Activated naive CD8-positive, alpha-beta T cell treated with anti-CD3 and anti-CD28 coated beads, Interleukin-2, amount 10 ng/mL, durations not matched to agents 7 days and 5 days (primary cell): ENCODE results near the gene NPAS3. TPM values are rescaled to one million over a fixed set of nuclear protein-coding genes. Genes with fewer than 3 reads are reported as not detected.

Experiments
- ATAC-seq: fragments of 150-1000 bp; cut with Tn5 transposase; one replicate; pipeline ENCODE4 v1.10.0; 2021; ENCODE audit warnings: low read depth, moderate library complexity
- POLR2A ChIA-PET: fragments of 350-600 bp; sonication (Branson Sonifier 250); formaldehyde crosslinking; loops from one replicate; lab custom pipeline; 2021; ENCODE audit warnings: antibody characterized with exemption; lab: Charles Lee
- DNase-seq: peaks from one replicate; pipeline ENCODE4 v3.0.0; 2021
- H3K27ac Mint-ChIP-seq: one replicate; pipeline ENCODE4 v1.8.0; 2022; ENCODE audit warnings: mild to moderate bottlenecking, mixed read lengths
- H3K27me3 Mint-ChIP-seq: one replicate; pipeline ENCODE4 v1.8.0; 2022; ENCODE audit warnings: mild to moderate bottlenecking, moderate library complexity, mixed read lengths
- H3K36me3 Mint-ChIP-seq: one replicate; pipeline ENCODE4 v1.8.0; 2021; ENCODE audit warnings: mild to moderate bottlenecking, mixed read lengths
- H3K4me1 Mint-ChIP-seq: one replicate; pipeline ENCODE4 v1.8.0; 2021; ENCODE audit warnings: mixed read lengths
- H3K4me3 Mint-ChIP-seq: one replicate; pipeline ENCODE4 v1.8.0; 2022; ENCODE audit warnings: mild to moderate bottlenecking, moderate library complexity, mixed read lengths
- H3K9me3 Mint-ChIP-seq: one replicate; pipeline ENCODE4 v1.8.0; 2021; ENCODE audit warnings: mixed read lengths
- total RNA-seq, 2 experiments: library from RNA; stranded (reverse); gene quantifications; one replicate each; pipeline ENCODE4 v1.2.3, GENCODE V29; 2021

The NPAS3 gene
- total RNA-seq, 2 experiments from 2014 or later: not detected

DNA sequence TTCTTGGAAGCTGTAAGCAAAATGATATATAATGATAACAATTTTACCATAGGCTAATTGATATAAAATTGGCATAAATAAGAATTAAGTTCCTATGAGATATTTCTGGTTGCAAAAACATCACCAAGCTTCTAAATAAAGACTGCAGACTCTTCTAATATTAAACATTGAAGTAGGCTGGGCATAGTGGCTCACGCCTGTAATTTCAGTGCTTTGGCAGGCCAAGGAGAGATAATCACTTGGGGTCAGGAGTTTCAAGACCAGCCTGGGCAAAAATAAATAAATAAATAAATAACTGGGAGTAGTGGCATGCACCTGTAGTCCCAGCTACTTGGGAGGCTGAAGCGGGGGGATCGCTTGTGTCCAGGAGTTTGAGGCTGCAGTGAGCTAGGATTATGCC lies 71.8 kb downstream of the NPAS3 start:
- no peak for ATAC-seq

DNA sequence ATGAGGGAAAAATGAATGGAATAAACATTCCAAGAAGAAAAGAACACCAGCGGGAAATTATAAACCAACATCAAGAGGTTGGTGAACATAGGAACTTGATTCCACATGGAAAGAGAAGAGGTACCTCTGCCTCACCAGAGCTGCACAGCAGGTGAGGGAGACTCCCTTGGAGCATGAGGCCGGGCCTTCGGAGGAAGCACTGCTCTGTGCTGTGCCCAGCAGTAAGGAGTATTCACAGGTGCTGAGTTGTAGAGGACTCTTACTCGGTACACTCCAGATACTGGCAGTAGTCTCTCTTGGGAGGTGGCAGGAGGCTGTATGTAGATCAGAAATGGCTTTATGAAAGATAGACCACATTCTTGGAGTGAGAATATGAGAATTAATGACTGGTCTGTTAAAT lies 76.0 kb downstream of the NPAS3 start:
- Mint-ChIP-seq H3K36me3 (no peaks in the 10 kb centered on the region), H3K4me1 (no peaks in the 10 kb centered on the region), H3K9me3 (no peaks in the 10 kb centered on the region), H3K27me3 (no peaks in the 10 kb centered on the region), H3K27ac (no peak overlapping the region), H3K4me3 (no peak overlapping the region)
- POLR2A ChIA-PET: no interaction called here
- ATAC-seq (no peak), DNase-seq (no peak)

More for the DNA sequence above, 71.8 kb downstream of the NPAS3 start:
- no peak overlapping the region for H3K27ac Mint-ChIP-seq
- H3K4me1 Mint-ChIP-seq: no peaks in the 10 kb centered on the region
- H3K9me3 Mint-ChIP-seq: no peaks in the 10 kb centered on the region
- no peaks in the 10 kb centered on the region for H3K27me3 Mint-ChIP-seq
- POLR2A ChIA-PET: no interaction called here
- DNase-seq: no peak
- no peaks in the 10 kb centered on the region for H3K36me3 Mint-ChIP-seq
- no peak overlapping the region for H3K4me3 Mint-ChIP-seq

DNA sequence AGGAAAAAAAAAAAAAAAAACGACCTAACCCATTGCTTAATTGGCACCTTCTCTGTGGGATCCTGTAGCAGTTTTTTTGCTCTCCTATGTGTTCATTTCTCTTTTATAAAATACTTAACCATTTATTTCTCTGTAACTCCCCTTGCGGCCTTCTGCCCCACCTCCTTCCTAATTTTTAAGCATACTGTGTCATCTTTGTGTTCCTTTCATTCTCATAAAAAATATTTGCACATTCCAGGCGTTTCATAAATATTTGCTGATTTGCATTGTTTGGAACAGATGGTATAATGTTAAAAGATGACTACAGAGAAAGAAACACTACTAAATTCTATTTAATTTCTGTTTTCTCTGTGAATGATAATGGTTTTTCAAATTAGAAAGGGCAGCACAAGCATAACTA lies 77.9 kb downstream of the NPAS3 start:
- no peak overlapping the region for H3K4me3 Mint-ChIP-seq
- no peaks in the 10 kb centered on the region for H3K9me3 Mint-ChIP-seq
- no peaks in the 10 kb centered on the region for H3K27me3 Mint-ChIP-seq
- ATAC-seq (no peak), DNase-seq (no peak)
- POLR2A ChIA-PET: no interaction called here
- no peaks in the 10 kb centered on the region for H3K4me1 Mint-ChIP-seq
- no peaks in the 10 kb centered on the region for H3K36me3 Mint-ChIP-seq
- H3K27ac Mint-ChIP-seq: no peak overlapping the region

DNA sequence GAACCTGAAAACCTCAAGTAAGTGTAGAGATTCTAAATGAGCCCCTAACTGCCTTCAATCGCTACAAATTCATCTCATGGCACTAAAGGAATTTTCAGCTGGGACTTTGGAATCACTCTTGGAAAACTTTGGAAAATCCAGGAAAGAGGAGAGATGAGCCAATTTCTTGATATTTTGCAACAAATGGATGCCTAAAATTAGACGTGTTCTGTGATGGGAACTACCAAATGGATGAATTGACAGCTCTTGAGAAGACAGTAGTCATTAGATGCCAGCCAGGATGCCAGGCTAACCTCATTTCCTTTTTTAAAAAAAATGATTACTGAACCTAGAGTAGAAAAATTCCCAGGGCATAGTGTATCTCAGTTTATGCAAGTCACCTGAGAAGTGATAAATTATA lies 78.3 kb downstream of the NPAS3 start:
- no peaks in the 10 kb centered on the region for H3K9me3 Mint-ChIP-seq
- no peak overlapping the region for H3K27ac Mint-ChIP-seq
- no peak for DNase-seq
- no peak overlapping the region for H3K4me3 Mint-ChIP-seq
- H3K27me3 Mint-ChIP-seq: no peaks in the 10 kb centered on the region
- ATAC-seq: no peak
- POLR2A ChIA-PET: no interaction called here
- H3K36me3 Mint-ChIP-seq: no peaks in the 10 kb centered on the region
- H3K4me1 Mint-ChIP-seq: no peaks in the 10 kb centered on the region

DNA sequence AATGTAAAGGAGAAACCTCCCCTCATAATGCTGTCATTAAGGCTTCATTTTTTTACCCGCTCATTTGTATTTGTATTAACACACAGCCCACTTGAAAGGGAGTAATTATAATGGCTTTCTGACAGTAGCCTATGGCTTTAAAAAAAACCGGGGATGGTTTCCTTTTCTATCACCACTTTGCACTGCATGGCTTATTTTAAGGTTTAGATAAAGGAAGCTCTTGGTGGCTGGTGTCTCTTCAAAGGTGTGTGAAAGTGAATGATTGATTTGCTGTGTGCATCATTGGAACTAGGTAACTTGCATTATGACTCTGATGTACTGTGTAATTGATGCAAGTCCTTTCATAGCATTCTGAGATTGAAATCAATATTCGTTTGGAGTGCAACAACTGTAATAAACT lies 80.7 kb downstream of the NPAS3 start:
- Mint-ChIP-seq H3K36me3 (no peaks in the 10 kb centered on the region), H3K4me3 (no peak overlapping the region), H3K9me3 (peaks cover 2% of the 10 kb centered on the region), H3K27me3 (no peaks in the 10 kb centered on the region), H3K4me1 (no peaks in the 10 kb centered on the region), H3K27ac (no peak overlapping the region)
- POLR2A ChIA-PET: no interaction called here
- ATAC-seq: no peak
- no peak for DNase-seq

DNA sequence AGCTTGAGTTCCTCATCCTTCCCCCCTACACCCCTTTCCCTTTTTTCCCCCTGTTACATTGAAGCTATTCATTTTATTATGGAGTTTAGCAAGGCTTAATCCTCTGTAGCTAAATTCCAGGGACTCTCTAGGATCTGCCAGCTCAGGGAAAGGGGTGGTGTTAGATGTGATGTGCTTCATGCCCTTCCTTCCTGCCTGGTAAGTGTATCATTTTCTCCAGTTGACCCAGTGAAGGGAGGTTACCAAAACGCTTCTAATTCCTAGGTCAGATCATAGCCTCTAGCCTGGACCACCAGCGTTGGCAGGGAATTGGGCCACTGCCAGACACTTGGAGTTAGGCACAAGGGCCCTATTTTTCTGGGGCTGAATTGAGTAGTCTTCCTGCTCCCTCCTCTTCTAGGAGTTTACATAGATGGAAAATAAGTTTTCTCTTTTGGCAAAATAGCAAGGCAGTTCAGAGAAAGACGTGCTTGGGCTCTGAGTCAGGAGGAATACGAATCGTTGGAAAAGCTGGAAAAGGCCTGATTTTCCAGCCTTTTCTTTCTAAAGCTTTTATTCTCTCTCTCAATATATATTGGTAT lies 88.3 kb downstream of the NPAS3 start:
- H3K27ac Mint-ChIP-seq: no peak overlapping the region
- H3K27me3 Mint-ChIP-seq: no peaks in the 10 kb centered on the region

DNA sequence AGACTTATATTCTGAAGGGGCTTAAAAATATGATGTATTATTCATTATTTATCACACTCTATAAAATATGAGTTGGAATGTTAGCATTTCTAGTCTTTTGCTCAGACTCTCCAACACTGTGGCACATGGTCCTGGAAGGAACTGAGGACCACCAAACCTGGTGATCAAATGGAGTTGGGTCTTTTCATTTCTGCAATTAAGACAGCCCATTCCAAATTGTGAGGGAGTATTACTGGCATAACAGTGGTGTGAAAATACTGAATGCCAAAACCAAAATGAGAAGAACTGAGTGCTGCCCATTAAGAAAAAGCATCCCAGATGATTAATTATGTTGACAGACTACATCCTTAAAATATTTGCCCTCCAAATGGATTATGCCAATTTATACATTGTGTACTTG lies 90.8 kb downstream of the NPAS3 start:
- Mint-ChIP-seq H3K27ac (no peak overlapping the region), H3K4me3 (no peak overlapping the region), H3K27me3 (no peaks in the 10 kb centered on the region), H3K36me3 (no peaks in the 10 kb centered on the region), H3K9me3 (no peaks in the 10 kb centered on the region), H3K4me1 (no peaks in the 10 kb centered on the region)
- no peak for ATAC-seq
- POLR2A ChIA-PET: no interaction called here
- DNase-seq: no peak

More for the DNA sequence above, 88.3 kb downstream of the NPAS3 start:
- H3K4me3 Mint-ChIP-seq: no peak overlapping the region
- peaks cover 2% of the 10 kb centered on the region for H3K9me3 Mint-ChIP-seq
- H3K4me1 Mint-ChIP-seq: no peaks in the 10 kb centered on the region
- no peak for DNase-seq
- no peaks in the 10 kb centered on the region for H3K36me3 Mint-ChIP-seq
- POLR2A ChIA-PET: no interaction called here
- no peak for ATAC-seq

DNA sequence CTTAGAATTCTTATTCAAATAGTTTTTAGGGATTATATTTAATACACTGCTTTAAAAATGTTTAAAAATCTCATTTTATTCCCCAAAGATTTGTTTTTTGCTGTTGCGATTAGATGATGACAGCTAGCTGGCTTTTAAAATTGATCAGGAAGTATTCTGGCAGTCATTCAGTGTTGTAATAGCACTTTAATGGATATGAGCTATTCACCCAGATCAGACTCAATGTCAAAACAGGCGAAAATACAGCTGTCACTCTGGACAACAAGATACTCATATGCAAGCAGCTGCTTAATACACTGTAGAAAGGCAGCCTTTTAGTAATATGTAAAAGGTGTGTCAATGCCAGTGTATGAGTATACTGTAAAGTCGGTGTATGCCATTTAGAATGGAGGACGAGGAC lies 91.7 kb downstream of the NPAS3 start:
- Mint-ChIP-seq H3K27me3 (no peaks in the 10 kb centered on the region), H3K4me3 (no peak overlapping the region), H3K27ac (no peak overlapping the region), H3K4me1 (no peaks in the 10 kb centered on the region), H3K9me3 (no peaks in the 10 kb centered on the region), H3K36me3 (no peaks in the 10 kb centered on the region)
- ATAC-seq (no peak), DNase-seq (no peak)
- POLR2A ChIA-PET: no interaction called here

DNA sequence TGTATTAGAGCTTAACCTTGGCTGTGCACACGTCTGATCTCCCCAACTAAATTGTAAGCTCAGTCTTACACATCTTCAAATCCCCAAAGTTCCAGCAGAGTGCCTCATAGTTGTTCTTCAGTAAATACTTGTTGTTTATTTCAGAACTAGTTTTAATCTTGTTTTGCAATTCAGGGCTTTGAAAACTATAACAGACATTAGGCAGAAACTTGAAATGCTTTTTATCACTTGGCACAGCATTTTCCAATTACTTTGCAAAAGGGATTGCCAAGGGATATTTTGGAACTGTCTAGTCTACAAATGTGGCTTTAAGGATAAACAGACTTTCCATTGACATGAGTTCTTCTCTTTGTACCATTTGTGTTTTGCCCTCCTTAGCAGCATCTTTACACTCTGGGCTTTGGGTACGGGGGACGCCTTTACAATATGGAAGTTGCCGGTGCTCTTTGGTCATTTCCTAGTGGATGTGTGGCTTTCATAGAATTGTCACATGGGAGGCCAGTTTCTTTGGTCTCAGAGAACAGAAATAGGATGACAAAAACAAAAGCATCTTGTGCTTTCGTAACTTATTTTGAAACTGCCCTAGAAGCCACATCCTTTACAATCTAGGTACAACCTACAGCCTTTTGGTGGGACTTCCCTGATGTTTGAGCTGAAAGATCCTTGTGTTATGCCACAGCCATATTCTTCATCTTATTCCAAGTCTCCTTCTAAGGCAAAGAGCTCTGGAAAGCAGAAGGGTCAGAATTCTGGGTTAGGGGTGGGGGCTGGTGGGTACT lies 96.9 kb downstream of the NPAS3 start:
- no peak for DNase-seq
- H3K27me3 Mint-ChIP-seq: peaks cover 2% of the 10 kb centered on the region
- no peak overlapping the region for H3K4me3 Mint-ChIP-seq
- H3K4me1 Mint-ChIP-seq: no peaks in the 10 kb centered on the region
- ATAC-seq: no peak
- no peaks in the 10 kb centered on the region for H3K36me3 Mint-ChIP-seq
- POLR2A ChIA-PET: no interaction called here
- no peak overlapping the region for H3K27ac Mint-ChIP-seq
- no peaks in the 10 kb centered on the region for H3K9me3 Mint-ChIP-seq

DNA sequence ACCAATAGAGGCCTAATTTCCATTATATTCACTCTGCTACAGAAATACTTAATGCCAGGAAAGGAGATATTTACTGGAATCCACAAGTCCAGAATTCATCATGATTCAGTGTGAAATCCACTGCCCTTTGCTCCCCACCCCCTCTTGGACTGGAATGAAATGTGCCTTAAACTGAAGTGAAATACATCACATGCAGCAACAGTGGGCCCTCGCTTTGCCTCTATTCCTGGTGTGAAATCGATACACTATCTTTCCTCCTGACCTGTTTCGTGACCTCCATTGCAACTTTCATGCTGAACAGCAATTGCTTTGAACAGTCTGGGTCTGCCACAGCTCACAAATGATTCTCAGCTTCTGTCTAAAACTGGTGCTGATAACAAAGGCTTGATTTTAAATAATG lies 100.6 kb downstream of the NPAS3 start:
- Mint-ChIP-seq H3K9me3 (peaks cover 7% of the 10 kb centered on the region), H3K36me3 (no peaks in the 10 kb centered on the region), H3K4me3 (no peak overlapping the region), H3K4me1 (no peaks in the 10 kb centered on the region), H3K27me3 (peaks cover 2% of the 10 kb centered on the region), H3K27ac (no peak overlapping the region)
- DNase-seq (no peak), ATAC-seq (no peak)
- POLR2A ChIA-PET: no interaction called here

DNA sequence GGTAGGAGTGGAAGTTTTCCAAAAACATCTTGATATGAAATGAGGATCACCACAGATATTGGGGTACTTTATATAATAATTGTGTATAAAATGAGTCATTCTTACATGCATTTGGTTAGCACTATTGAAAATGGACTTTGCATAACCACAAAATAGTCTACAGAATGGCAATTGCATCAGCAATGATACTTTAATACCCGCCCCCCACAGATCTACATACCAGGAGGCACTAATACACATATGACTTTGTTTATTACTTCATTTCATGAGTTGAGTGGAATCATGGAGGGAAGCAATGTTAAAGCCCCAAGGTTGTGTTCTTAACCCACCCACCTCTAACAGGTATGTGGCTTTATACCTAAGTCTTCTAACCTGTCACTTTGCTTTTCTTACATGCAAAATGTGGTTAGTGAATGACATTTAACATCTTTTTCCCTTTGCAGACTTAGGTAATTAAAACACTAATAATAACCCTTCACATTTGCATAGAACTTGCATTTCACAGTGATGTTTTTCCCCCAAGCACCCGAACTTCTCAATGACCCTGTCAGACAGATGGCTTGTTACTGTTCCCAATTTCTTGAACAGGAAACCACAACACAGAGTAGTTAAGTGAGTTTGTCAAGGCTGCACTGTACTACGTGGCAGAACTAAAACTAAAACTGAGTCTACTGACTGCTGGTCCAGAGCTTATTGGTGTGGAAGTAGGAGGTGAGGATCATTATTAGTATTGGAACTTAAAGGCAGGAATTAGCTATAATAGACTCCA lies 101.9 kb downstream of the NPAS3 start:
- DNase-seq: no peak
- POLR2A ChIA-PET: no interaction called here
- Mint-ChIP-seq H3K27me3 (peaks cover 2% of the 10 kb centered on the region), H3K4me1 (no peaks in the 10 kb centered on the region), H3K9me3 (peaks cover 10% of the 10 kb centered on the region), H3K4me3 (no peak overlapping the region), H3K36me3 (no peaks in the 10 kb centered on the region), H3K27ac (no peak overlapping the region)
- ATAC-seq: no peak

DNA sequence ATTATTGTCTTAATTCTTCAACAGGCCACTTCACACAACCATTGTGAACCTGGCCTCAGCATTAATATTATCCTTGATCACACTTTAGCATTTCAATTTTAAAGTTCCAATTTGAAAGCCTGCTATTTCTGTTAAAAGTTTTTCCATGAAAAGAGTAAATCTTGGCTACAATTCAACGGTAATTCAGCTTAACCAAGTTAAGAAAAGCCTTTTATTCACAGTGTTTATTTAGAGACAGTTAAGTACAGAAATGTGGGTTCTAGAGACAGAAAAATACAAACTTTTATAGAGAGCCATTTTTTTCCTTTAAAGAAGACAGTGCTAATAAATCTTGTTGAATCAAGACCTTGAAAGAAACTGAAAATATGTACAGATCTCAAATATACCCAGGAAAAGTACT lies 103.9 kb downstream of the NPAS3 start:
- no peaks in the 10 kb centered on the region for H3K36me3 Mint-ChIP-seq
- H3K9me3 Mint-ChIP-seq: peaks cover 13% of the 10 kb centered on the region
- ATAC-seq (no peak), DNase-seq (no peak)
- no peak overlapping the region for H3K27ac Mint-ChIP-seq
- H3K4me3 Mint-ChIP-seq: no peak overlapping the region
- no peaks in the 10 kb centered on the region for H3K4me1 Mint-ChIP-seq
- POLR2A ChIA-PET: no interaction called here
- H3K27me3 Mint-ChIP-seq: no peaks in the 10 kb centered on the region

DNA sequence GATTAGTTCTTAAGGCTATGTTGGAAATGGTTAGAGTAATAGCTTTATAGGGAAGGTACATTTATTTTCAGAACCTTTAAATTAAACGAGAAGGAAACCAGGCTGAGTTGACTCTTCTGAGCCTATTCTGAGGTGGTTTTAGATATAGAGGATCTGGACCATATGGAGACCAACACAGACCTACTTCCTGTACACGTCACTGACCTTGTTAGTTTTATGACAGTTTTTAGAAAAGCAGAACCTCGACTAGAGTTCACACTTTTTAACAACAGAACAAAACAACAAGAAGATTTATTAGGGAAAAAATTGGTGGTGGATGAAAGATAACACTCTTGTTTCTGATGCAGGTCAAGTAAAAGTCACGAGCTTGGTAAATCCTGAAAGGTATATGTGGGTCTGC lies 107.1 kb downstream of the NPAS3 start:
- no peaks in the 10 kb centered on the region for H3K27me3 Mint-ChIP-seq
- H3K4me3 Mint-ChIP-seq: no peak overlapping the region
- no peak for ATAC-seq
- H3K36me3 Mint-ChIP-seq: no peaks in the 10 kb centered on the region
- POLR2A ChIA-PET: no interaction called here
- no peak for DNase-seq
- H3K4me1 Mint-ChIP-seq: no peaks in the 10 kb centered on the region
- no peak overlapping the region for H3K27ac Mint-ChIP-seq
- H3K9me3 Mint-ChIP-seq: peaks cover 13% of the 10 kb centered on the region

DNA sequence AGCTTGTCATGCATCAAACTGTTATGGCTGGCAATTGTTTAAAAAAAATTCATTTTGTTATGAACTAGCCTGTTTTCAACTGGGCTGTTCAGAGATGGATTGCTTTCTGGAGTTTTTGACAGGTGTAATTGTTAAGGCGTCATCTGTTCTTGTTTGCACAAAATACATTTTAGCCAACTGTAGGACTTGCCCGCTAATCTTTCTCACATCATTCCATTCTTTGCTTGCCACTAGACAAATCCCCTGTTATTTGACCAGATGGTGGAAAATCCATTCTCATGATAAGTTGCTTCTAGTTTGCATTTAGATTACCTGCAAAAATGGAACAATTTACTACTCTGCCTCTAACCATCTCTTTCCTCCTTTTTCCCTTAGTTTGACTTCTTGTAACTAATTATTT lies 114.3 kb downstream of the NPAS3 start:
- no peaks in the 10 kb centered on the region for H3K36me3 Mint-ChIP-seq
- ATAC-seq: no peak
- no peak overlapping the region for H3K27ac Mint-ChIP-seq
- POLR2A ChIA-PET: no interaction called here
- H3K9me3 Mint-ChIP-seq: peaks cover 2% of the 10 kb centered on the region
- H3K4me3 Mint-ChIP-seq: no peak overlapping the region
- DNase-seq: no peak
- H3K4me1 Mint-ChIP-seq: no peaks in the 10 kb centered on the region
- no peaks in the 10 kb centered on the region for H3K27me3 Mint-ChIP-seq
